HCT116 (cell line): ENCODE data around the gene ARHGEF16.

Experiments used
- POLR2A ChIP-seq: IDR thresholded peaks from 2 replicates; pipeline ENCODE4 v1.7.0; 2011; ENCODE audit warnings: borderline replicate concordance; ENCODE audit not compliant: insufficient read depth, insufficient read length; ENCODE audit errors: extremely low read depth
- TF ChIP-seq, protein P1 (sequence below), 3 experiments: fragments of 200-600 bp in 1 of 3; sonication (generic) in 1 of 3; IDR thresholded peaks in 2 of 3; conservative IDR thresholded peaks in 1 of 3; 2 replicates each; pipeline ENCODE4 v1.5.1; 2012 to 2017; ENCODE audit warnings: low read depth in 2 of 3, low read length in 2 of 3, antibody characterized with exemption in 1 of 3, borderline replicate concordance in 1 of 3, control low read depth in 1 of 3, mild to moderate bottlenecking in 1 of 3, mixed read lengths in 1 of 3, mixed run types in 1 of 3, moderate library complexity in 1 of 3; ENCODE audit not compliant: insufficient read depth in 1 of 3

DNA sequence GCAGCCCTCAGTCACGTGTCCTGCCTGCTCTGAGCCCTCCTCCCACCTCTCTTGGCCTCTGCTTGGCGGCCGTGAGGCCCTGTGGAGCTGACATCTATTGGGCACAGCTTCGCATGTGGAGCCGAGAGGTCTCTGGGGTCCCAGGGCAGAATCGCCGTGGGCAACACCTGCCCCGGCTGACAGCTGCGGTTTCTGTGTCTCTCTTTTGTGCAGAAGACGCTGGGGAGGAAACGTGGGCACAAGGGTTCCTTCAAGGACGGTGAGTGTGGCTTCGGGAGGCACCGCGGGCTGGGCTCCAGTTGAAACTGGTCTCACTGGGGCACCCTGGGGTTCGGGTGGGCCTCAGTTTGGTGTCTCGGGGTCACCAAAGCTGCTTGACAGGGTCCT, 11.5 kb downstream of the ARHGEF16 start:
- TF ChIP-seq POLR2A: no peak
- TF ChIP-seq, protein P1, sequence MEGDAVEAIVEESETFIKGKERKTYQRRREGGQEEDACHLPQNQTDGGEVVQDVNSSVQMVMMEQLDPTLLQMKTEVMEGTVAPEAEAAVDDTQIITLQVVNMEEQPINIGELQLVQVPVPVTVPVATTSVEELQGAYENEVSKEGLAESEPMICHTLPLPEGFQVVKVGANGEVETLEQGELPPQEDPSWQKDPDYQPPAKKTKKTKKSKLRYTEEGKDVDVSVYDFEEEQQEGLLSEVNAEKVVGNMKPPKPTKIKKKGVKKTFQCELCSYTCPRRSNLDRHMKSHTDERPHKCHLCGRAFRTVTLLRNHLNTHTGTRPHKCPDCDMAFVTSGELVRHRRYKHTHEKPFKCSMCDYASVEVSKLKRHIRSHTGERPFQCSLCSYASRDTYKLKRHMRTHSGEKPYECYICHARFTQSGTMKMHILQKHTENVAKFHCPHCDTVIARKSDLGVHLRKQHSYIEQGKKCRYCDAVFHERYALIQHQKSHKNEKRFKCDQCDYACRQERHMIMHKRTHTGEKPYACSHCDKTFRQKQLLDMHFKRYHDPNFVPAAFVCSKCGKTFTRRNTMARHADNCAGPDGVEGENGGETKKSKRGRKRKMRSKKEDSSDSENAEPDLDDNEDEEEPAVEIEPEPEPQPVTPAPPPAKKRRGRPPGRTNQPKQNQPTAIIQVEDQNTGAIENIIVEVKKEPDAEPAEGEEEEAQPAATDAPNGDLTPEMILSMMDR (IDR thresholded peaks at IDR 0.05 in 2 of 3, conservative IDR thresholded peaks at IDR 0.05 in 1 of 3; ENCODE audit: borderline replicate concordance in 1 of 3, insufficient read depth in 1 of 3, low read depth in 2 of 3, low read length in 2 of 3): no peak
